BJ (cell line): ENCODE data around the gene FEZF2. TPM values are rescaled to one million over a fixed set of nuclear protein-coding genes. Genes with fewer than 3 reads are reported as not detected.

Experiments used
- CTCF ChIA-PET: fragments of 350-600 bp; formaldehyde crosslinking; extraction: SDS; loops from one replicate; lab custom pipeline; 2021; ENCODE audit warnings: antibody characterized with exemption, inconsistent platforms; lab: Yijun Ruan, JAX
- POLR2A ChIA-PET: fragments of 300-600 bp; sonication (Branson Sonifier 250); formaldehyde crosslinking; extraction: SDS; loops from one replicate; lab custom pipeline; 2021; ENCODE audit warnings: antibody characterized with exemption; lab: Charles Lee
- DNase-seq: peaks from one replicate; pipeline ENCODE4 v3.0.0-alpha.2; 2011; ENCODE audit warnings: low read depth
- H3K27me3 ChIP-seq: 2 replicates; pipeline ENCODE4 v1.6.0; 2011; ENCODE audit warnings: low read length; ENCODE audit not compliant: control insufficient read depth, insufficient read depth
- H3K36me3 ChIP-seq: 2 replicates; pipeline ENCODE4 v1.5.1; 2011; ENCODE audit warnings: low read length; ENCODE audit not compliant: control insufficient read depth, insufficient read depth
- H3K4me3 ChIP-seq: 2 replicates; pipeline ENCODE4 v1.5.1; 2011; ENCODE audit warnings: low read depth, mild to moderate bottlenecking, control low read depth, low read length
- polyA plus RNA-seq: library from polyadenylated mRNA; depleted of rRNA; stranded (reverse); fragments of >200 nt; gene quantifications from 2 replicates; pipeline ENCODE4 v1.2.3, GENCODE V29; 2011
- TF ChIP-seq, protein P1 (sequence below): IDR thresholded peaks from 2 replicates; pipeline ENCODE4 v1.5.1; 2011; ENCODE audit warnings: low read depth, mild to moderate bottlenecking, control low read depth, inconsistent platforms, low read length, moderate library complexity; ENCODE audit not compliant: insufficient read depth

Gene FEZF2
- polyA plus RNA-seq, 1 experiment, result not detected

- Histone ChIP-seq H3K27me3 (peaks cover 47% of the 10 kb centered on the region), H3K4me3 (no peak overlapping the region), H3K36me3 (no peaks in the 10 kb centered on the region)
- ChIA-PET CTCF (no interaction called here), POLR2A (no interaction called here)
- TF ChIP-seq, protein P1, sequence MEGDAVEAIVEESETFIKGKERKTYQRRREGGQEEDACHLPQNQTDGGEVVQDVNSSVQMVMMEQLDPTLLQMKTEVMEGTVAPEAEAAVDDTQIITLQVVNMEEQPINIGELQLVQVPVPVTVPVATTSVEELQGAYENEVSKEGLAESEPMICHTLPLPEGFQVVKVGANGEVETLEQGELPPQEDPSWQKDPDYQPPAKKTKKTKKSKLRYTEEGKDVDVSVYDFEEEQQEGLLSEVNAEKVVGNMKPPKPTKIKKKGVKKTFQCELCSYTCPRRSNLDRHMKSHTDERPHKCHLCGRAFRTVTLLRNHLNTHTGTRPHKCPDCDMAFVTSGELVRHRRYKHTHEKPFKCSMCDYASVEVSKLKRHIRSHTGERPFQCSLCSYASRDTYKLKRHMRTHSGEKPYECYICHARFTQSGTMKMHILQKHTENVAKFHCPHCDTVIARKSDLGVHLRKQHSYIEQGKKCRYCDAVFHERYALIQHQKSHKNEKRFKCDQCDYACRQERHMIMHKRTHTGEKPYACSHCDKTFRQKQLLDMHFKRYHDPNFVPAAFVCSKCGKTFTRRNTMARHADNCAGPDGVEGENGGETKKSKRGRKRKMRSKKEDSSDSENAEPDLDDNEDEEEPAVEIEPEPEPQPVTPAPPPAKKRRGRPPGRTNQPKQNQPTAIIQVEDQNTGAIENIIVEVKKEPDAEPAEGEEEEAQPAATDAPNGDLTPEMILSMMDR, result no peak
- no peak for DNase-seq
Measured at GRCh38 chr3:62378311-62378789, 5.0 kb upstream of the FEZF2 start.

DNA sequence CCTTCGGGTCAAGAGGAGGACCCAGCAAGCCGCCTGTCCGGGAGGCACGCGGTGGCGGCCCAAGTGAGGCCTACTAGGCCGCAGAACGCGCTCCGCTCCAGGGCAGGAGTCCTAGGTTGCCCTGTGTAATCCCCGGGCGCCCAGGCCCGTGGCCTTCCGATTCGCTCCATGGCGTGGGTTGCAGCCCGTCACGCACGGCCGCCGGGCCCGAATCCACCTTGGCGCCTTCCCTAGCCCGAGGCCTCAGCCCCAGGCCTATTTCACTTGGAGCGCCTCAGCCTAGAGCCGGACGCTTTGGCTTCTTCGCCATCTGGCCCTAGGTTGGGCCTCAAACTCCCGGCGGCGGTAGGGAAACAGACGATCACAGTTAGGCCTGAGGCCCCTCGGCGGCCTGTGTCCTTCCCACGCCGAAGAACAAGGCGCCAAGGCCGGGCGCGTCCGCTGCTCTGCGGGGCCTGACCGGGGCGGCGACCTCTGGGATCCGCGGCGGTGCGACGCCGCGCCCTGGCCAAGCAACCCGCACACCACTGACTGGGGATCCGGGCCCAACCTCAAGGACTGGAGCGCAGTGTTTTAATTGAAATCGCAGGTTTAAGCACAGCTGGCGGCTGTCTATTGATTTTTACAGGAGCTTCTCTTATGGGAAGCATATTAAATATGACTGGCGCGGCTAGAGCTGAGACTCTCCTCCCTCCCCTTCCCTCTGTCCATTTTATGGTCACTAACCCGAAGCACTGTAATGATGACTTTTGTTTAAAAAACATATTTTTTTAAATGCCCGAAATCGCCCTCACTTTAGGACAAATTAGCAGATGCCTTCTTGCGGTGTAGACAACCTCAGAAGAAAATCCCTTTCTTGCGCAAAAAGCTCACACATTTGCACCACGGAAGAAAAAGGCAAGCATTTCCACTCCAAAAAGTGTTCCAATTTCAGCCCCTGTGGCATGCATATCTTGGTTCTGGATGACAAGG is 3.8 kb upstream of the FEZF2 start:
- POLR2A ChIA-PET, result no interaction called here
- CTCF ChIA-PET, result no interaction called here

GRCh38 chr3:62376454-62376720 is 3.0 kb upstream of the FEZF2 start:
- peaks cover 58% of the 10 kb centered on the region for H3K27me3 ChIP-seq
- H3K36me3 ChIP-seq, result no peaks in the 10 kb centered on the region
- TF ChIP-seq, protein P1, result no peak
- H3K4me3 ChIP-seq, result no peak overlapping the region
- CTCF ChIA-PET, result no interaction called here
- POLR2A ChIA-PET, result no interaction called here
- DNase-seq, result no peak

More for the DNA sequence above, 3.8 kb upstream of the FEZF2 start:
- no peak for DNase-seq
- no peak overlapping the region for H3K4me3 ChIP-seq
- H3K27me3 ChIP-seq, result peaks cover 54% of the 10 kb centered on the region
- TF ChIP-seq, protein P1, result no peak
- H3K36me3 ChIP-seq, result no peaks in the 10 kb centered on the region

GRCh38 chr3:62375655-62376453 is 2.5 kb upstream of the FEZF2 start:
- no peak overlapping the region for H3K4me3 ChIP-seq
- no peak for DNase-seq
- CTCF ChIA-PET, result no interaction called here
- no peaks in the 10 kb centered on the region for H3K36me3 ChIP-seq
- peaks cover 59% of the 10 kb centered on the region for H3K27me3 ChIP-seq
- TF ChIP-seq, protein P1, result no peak
- POLR2A ChIA-PET, result no interaction called here
